ENCODE data around the gene CENPX.
A peak's percentile ranks its signal among the peaks of the same experiment; 100 is the strongest.

The CENPX gene

GRCh38 chr17:82047379-82047778, 24.7 kb upstream of the CENPX start:
- H3K18ac ChIP-seq (ENCODE audit: low read length), result no peak overlapping the region
- no peaks in the 10 kb centered on the region for H3K27me3 ChIP-seq (ENCODE audit: control insufficient read depth in 3 of 3, insufficient read depth in 3 of 3, low read depth in 1 of 3, low read length in 3 of 3)
- peaks cover 26 to 31% of the 10 kb centered on the region in 2 donors for H3K36me3 ChIP-seq (replicated peaks in 1 of 2; ENCODE audit: control insufficient read depth in 2 of 2, insufficient read depth in 2 of 2, low read length in 2 of 2)
- H2AFZ ChIP-seq (ENCODE audit: low read length), result no peak overlapping the region
- H2AK5ac ChIP-seq (ENCODE audit: low read depth, low read length), result no peak overlapping the region
- H3K4me2 ChIP-seq (ENCODE audit: insufficient read depth, low read length, poor library complexity, severe bottlenecking), result no peak overlapping the region
- no peak overlapping the region for H3K27ac ChIP-seq (replicated peaks; ENCODE audit: low read length)
- H3K4me3 ChIP-seq (ENCODE audit: low read length in 2 of 2), result peak overlapping the region in 1 of 2 donors; percentile 63
- H3K4me1 ChIP-seq (ENCODE audit: control insufficient read depth in 2 of 2, insufficient read depth in 1 of 2, low read depth in 1 of 2, low read length in 2 of 2), result peaks cover 3 to 4% of the 10 kb centered on the region in 2 donors
- H3K9me3 ChIP-seq (replicated peaks in 1 of 2; ENCODE audit: control insufficient read depth in 2 of 2, insufficient read depth in 1 of 2, low read depth in 1 of 2, low read length in 2 of 2), result no peaks in the 10 kb centered on the region
- H4K8ac ChIP-seq (ENCODE audit: low read depth, low read length), result no peak overlapping the region
- no CpG with 5 or more reads among the region's 24 CpGs for WGBS, 2 donors (ENCODE audit: extremely low coverage in 2 of 2, insufficient read length in 2 of 2, insufficient replicate concordance in 1 of 2)
- H2BK120ac ChIP-seq (ENCODE audit: low read depth, low read length), result no peak overlapping the region
- DNase-seq (ENCODE audit: low spot score), result no peak
- no peak overlapping the region for H4K91ac ChIP-seq (ENCODE audit: low read depth, low read length, poor library complexity)
- H2BK12ac ChIP-seq (ENCODE audit: low read length), result no peak overlapping the region
- H2BK15ac ChIP-seq (ENCODE audit: low read length), result no peak overlapping the region
- no peak overlapping the region for H3K4ac ChIP-seq (ENCODE audit: low read length)
- H3K79me1 ChIP-seq (ENCODE audit: low read depth, low read length), result peaks cover 15% of the 10 kb centered on the region
- H3K9ac ChIP-seq (ENCODE audit: low read depth, low read length, poor library complexity), result no peak overlapping the region
- no peak overlapping the region for H2BK5ac ChIP-seq (ENCODE audit: low read length)
- no peak overlapping the region for H3K14ac ChIP-seq (ENCODE audit: low read length)
- peak overlapping the region; percentile 50 for H3K23ac ChIP-seq (ENCODE audit: low read depth, low read length, poor library complexity)

- no peaks in the 10 kb centered on the region for H3K27me3 ChIP-seq (ENCODE audit: control insufficient read depth in 3 of 3, insufficient read depth in 3 of 3, low read depth in 1 of 3, low read length in 3 of 3)
- no peak overlapping the region for H3K4ac ChIP-seq (ENCODE audit: low read length)
- no peak overlapping the region for H2AFZ ChIP-seq (ENCODE audit: low read length)
- no peak overlapping the region for H2BK15ac ChIP-seq (ENCODE audit: low read length)
- no peak overlapping the region for H4K8ac ChIP-seq (ENCODE audit: low read depth, low read length)
- H3K79me1 ChIP-seq (ENCODE audit: low read depth, low read length), result peaks cover 13% of the 10 kb centered on the region
- H3K23ac ChIP-seq (ENCODE audit: low read depth, low read length, poor library complexity), result no peak overlapping the region
- H3K4me3 ChIP-seq (ENCODE audit: low read length in 2 of 2), result no peak overlapping the region
- no CpG with 5 or more reads among the region's 21 CpGs for WGBS, 2 donors (ENCODE audit: extremely low coverage in 2 of 2, insufficient read length in 2 of 2, insufficient replicate concordance in 1 of 2)
- peaks cover 3 to 4% of the 10 kb centered on the region in 2 donors for H3K4me1 ChIP-seq (ENCODE audit: control insufficient read depth in 2 of 2, insufficient read depth in 1 of 2, low read depth in 1 of 2, low read length in 2 of 2)
- H3K9me3 ChIP-seq (replicated peaks in 1 of 2; ENCODE audit: control insufficient read depth in 2 of 2, insufficient read depth in 1 of 2, low read depth in 1 of 2, low read length in 2 of 2), result no peaks in the 10 kb centered on the region
- H2BK5ac ChIP-seq (ENCODE audit: low read length), result no peak overlapping the region
- H3K27ac ChIP-seq (replicated peaks; ENCODE audit: low read length), result no peak overlapping the region
- no peak overlapping the region for H3K18ac ChIP-seq (ENCODE audit: low read length)
- no peak overlapping the region for H4K91ac ChIP-seq (ENCODE audit: low read depth, low read length, poor library complexity)
- H2BK12ac ChIP-seq (ENCODE audit: low read length), result no peak overlapping the region
- no peak overlapping the region for H3K14ac ChIP-seq (ENCODE audit: low read length)
- no peak overlapping the region for H2BK120ac ChIP-seq (ENCODE audit: low read depth, low read length)
- no peak overlapping the region for H3K9ac ChIP-seq (ENCODE audit: low read depth, low read length, poor library complexity)
- no peak for DNase-seq (ENCODE audit: low spot score)
- H2AK5ac ChIP-seq (ENCODE audit: low read depth, low read length), result no peak overlapping the region
- no peak overlapping the region for H3K4me2 ChIP-seq (ENCODE audit: insufficient read depth, low read length, poor library complexity, severe bottlenecking)
- peaks cover 26 to 31% of the 10 kb centered on the region in 2 donors for H3K36me3 ChIP-seq (replicated peaks in 1 of 2; ENCODE audit: control insufficient read depth in 2 of 2, insufficient read depth in 2 of 2, low read length in 2 of 2)
Measured at GRCh38 chr17:82046903-82047302, 24.2 kb upstream of the CENPX start.

- no peak overlapping the region for H3K27ac ChIP-seq (replicated peaks; ENCODE audit: low read length)
Measured at GRCh38 chr17:82045936-82046484, 23.3 kb upstream of the CENPX start.

GRCh38 chr17:82043507-82043906, 20.8 kb upstream of the CENPX start:
- no peaks in the 10 kb centered on the region for H3K9me3 ChIP-seq (replicated peaks in 1 of 2; ENCODE audit: control insufficient read depth in 2 of 2, insufficient read depth in 1 of 2, low read depth in 1 of 2, low read length in 2 of 2)
- no peak overlapping the region for H2BK5ac ChIP-seq (ENCODE audit: low read length)
- H3K4me1 ChIP-seq (ENCODE audit: control insufficient read depth in 2 of 2, insufficient read depth in 1 of 2, low read depth in 1 of 2, low read length in 2 of 2), result no peaks in the 10 kb centered on the region
- no peak overlapping the region for H3K4me3 ChIP-seq (ENCODE audit: low read length in 2 of 2)
- no peak overlapping the region for H2AK5ac ChIP-seq (ENCODE audit: low read depth, low read length)
- no peak overlapping the region for H3K4me2 ChIP-seq (ENCODE audit: insufficient read depth, low read length, poor library complexity, severe bottlenecking)
- H3K14ac ChIP-seq (ENCODE audit: low read length), result no peak overlapping the region
- H2BK12ac ChIP-seq (ENCODE audit: low read length), result no peak overlapping the region
- H3K9ac ChIP-seq (ENCODE audit: low read depth, low read length, poor library complexity), result no peak overlapping the region
- H3K27me3 ChIP-seq (ENCODE audit: control insufficient read depth in 3 of 3, insufficient read depth in 3 of 3, low read depth in 1 of 3, low read length in 3 of 3), result no peaks in the 10 kb centered on the region
- WGBS, 2 donors (ENCODE audit: extremely low coverage in 2 of 2, insufficient read length in 2 of 2, insufficient replicate concordance in 1 of 2), result no CpG with 5 or more reads among the region's 16 CpGs
- no peak overlapping the region for H2BK120ac ChIP-seq (ENCODE audit: low read depth, low read length)
- peak overlapping the region; percentile 83 for H2AFZ ChIP-seq (ENCODE audit: low read length)
- no peak overlapping the region for H4K91ac ChIP-seq (ENCODE audit: low read depth, low read length, poor library complexity)
- no peak for DNase-seq (ENCODE audit: low spot score)
- no peak overlapping the region for H2BK15ac ChIP-seq (ENCODE audit: low read length)
- H3K18ac ChIP-seq (ENCODE audit: low read length), result no peak overlapping the region
- H4K8ac ChIP-seq (ENCODE audit: low read depth, low read length), result no peak overlapping the region
- no peak overlapping the region for H3K23ac ChIP-seq (ENCODE audit: low read depth, low read length, poor library complexity)
- H3K4ac ChIP-seq (ENCODE audit: low read length), result no peak overlapping the region
- no peak overlapping the region for H3K27ac ChIP-seq (replicated peaks; ENCODE audit: low read length)
- H3K79me1 ChIP-seq (ENCODE audit: low read depth, low read length), result peaks cover 2% of the 10 kb centered on the region
- peaks cover 12 to 16% of the 10 kb centered on the region in 2 donors for H3K36me3 ChIP-seq (replicated peaks in 1 of 2; ENCODE audit: control insufficient read depth in 2 of 2, insufficient read depth in 2 of 2, low read length in 2 of 2)

More at GRCh38 chr17:82045936-82046484, 23.3 kb upstream of the CENPX start:
- H3K18ac ChIP-seq (ENCODE audit: low read length), result no peak overlapping the region
- DNase-seq (ENCODE audit: low spot score), result no peak
- no peak overlapping the region for H3K4ac ChIP-seq (ENCODE audit: low read length)
- no peak overlapping the region for H3K9ac ChIP-seq (ENCODE audit: low read depth, low read length, poor library complexity)
- H2BK15ac ChIP-seq (ENCODE audit: low read length), result no peak overlapping the region
- H3K14ac ChIP-seq (ENCODE audit: low read length), result no peak overlapping the region
- no peak overlapping the region for H2AK5ac ChIP-seq (ENCODE audit: low read depth, low read length)
- peaks cover 13% of the 10 kb centered on the region for H3K79me1 ChIP-seq (ENCODE audit: low read depth, low read length)
- H3K4me1 ChIP-seq (ENCODE audit: control insufficient read depth in 2 of 2, insufficient read depth in 1 of 2, low read depth in 1 of 2, low read length in 2 of 2), result peaks cover 3 to 4% of the 10 kb centered on the region in 2 donors
- H2BK120ac ChIP-seq (ENCODE audit: low read depth, low read length), result no peak overlapping the region
- no peaks in the 10 kb centered on the region for H3K27me3 ChIP-seq (ENCODE audit: control insufficient read depth in 3 of 3, insufficient read depth in 3 of 3, low read depth in 1 of 3, low read length in 3 of 3)
- peak overlapping the region; percentile 58 for H3K23ac ChIP-seq (ENCODE audit: low read depth, low read length, poor library complexity)
- no peak overlapping the region for H2AFZ ChIP-seq (ENCODE audit: low read length)
- no peak overlapping the region for H4K8ac ChIP-seq (ENCODE audit: low read depth, low read length)
- no peak overlapping the region for H2BK5ac ChIP-seq (ENCODE audit: low read length)
- H2BK12ac ChIP-seq (ENCODE audit: low read length), result no peak overlapping the region
- H3K4me3 ChIP-seq (ENCODE audit: low read length in 2 of 2), result peak overlapping the region in 1 of 2 donors; percentile 22
- H3K9me3 ChIP-seq (replicated peaks in 1 of 2; ENCODE audit: control insufficient read depth in 2 of 2, insufficient read depth in 1 of 2, low read depth in 1 of 2, low read length in 2 of 2), result no peaks in the 10 kb centered on the region
- peaks cover 26 to 31% of the 10 kb centered on the region in 2 donors for H3K36me3 ChIP-seq (replicated peaks in 1 of 2; ENCODE audit: control insufficient read depth in 2 of 2, insufficient read depth in 2 of 2, low read length in 2 of 2)
- H4K91ac ChIP-seq (ENCODE audit: low read depth, low read length, poor library complexity), result no peak overlapping the region
- no peak overlapping the region for H3K4me2 ChIP-seq (ENCODE audit: insufficient read depth, low read length, poor library complexity, severe bottlenecking)
- WGBS, 2 donors (ENCODE audit: extremely low coverage in 2 of 2, insufficient read length in 2 of 2, insufficient replicate concordance in 1 of 2), result no CpG with 5 or more reads among the region's 14 CpGs
